NCI-H1092 treated with DMSO at 0.1 percent for 48 hours (cell line): ENCODE measurements around the gene AFAP1L2.

Experiments used
- DNase-seq: peaks from one replicate; lab custom pipeline; 2025; lab: John Stamatoyannopoulos, UW

Gene AFAP1L2

GRCh38 chr10:114387784-114388183 is 16.5 kb downstream of the AFAP1L2 start:
- no peak for DNase-seq

GRCh38 chr10:114386452-114386851 is 17.9 kb downstream of the AFAP1L2 start:
- no peak for DNase-seq

- DNase-seq = no peak
Observed at GRCh38 chr10:114385557-114385956, 18.7 kb downstream of the AFAP1L2 start.

- no peak for DNase-seq
Observed at GRCh38 chr10:114384601-114385000, 19.7 kb downstream of the AFAP1L2 start.

GRCh38 chr10:114384181-114384580 is 20.1 kb downstream of the AFAP1L2 start:
- no peak for DNase-seq

- DNase-seq = no peak
Observed at GRCh38 chr10:114380797-114381196, 23.5 kb downstream of the AFAP1L2 start.

GRCh38 chr10:114380060-114380459 is 24.2 kb downstream of the AFAP1L2 start:
- DNase-seq = no peak

- no peak for DNase-seq
Observed at GRCh38 chr10:114379631-114380041, 24.7 kb downstream of the AFAP1L2 start.

- DNase-seq = no peak
Observed at GRCh38 chr10:114376523-114376922, 27.8 kb downstream of the AFAP1L2 start.

- no peak for DNase-seq
Observed at GRCh38 chr10:114375047-114375446, 29.3 kb downstream of the AFAP1L2 start.

GRCh38 chr10:114374053-114374791 is 30.1 kb downstream of the AFAP1L2 start:
- peak; percentile 2 for DNase-seq

- no peak for DNase-seq
Observed at GRCh38 chr10:114373631-114374030, 30.7 kb downstream of the AFAP1L2 start.

- DNase-seq = no peak
Observed at GRCh38 chr10:114372995-114373394, 31.3 kb downstream of the AFAP1L2 start.

- DNase-seq = no peak
Observed at GRCh38 chr10:114372179-114372578, 32.1 kb downstream of the AFAP1L2 start.

- DNase-seq = no peak
Observed at GRCh38 chr10:114370966-114371365, 33.3 kb downstream of the AFAP1L2 start.

- DNase-seq = no peak
Observed at GRCh38 chr10:114370199-114370598, 34.1 kb downstream of the AFAP1L2 start.

- no peak for DNase-seq
Observed at GRCh38 chr10:114368057-114368391, 36.3 kb downstream of the AFAP1L2 start.

GRCh38 chr10:114367351-114368056 is 36.8 kb downstream of the AFAP1L2 start:
- no peak for DNase-seq

GRCh38 chr10:114364726-114365125 is 39.6 kb downstream of the AFAP1L2 start:
- no peak for DNase-seq

GRCh38 chr10:114363745-114364454 is 40.4 kb downstream of the AFAP1L2 start:
- no peak for DNase-seq

GRCh38 chr10:114362826-114363355 is 41.4 kb downstream of the AFAP1L2 start:
- DNase-seq = no peak

- DNase-seq = no peak
Observed at GRCh38 chr10:114359953-114360345, 44.4 kb downstream of the AFAP1L2 start.
